ENCODE results near the gene RAPGEF5.

The RAPGEF5 gene

DNA sequence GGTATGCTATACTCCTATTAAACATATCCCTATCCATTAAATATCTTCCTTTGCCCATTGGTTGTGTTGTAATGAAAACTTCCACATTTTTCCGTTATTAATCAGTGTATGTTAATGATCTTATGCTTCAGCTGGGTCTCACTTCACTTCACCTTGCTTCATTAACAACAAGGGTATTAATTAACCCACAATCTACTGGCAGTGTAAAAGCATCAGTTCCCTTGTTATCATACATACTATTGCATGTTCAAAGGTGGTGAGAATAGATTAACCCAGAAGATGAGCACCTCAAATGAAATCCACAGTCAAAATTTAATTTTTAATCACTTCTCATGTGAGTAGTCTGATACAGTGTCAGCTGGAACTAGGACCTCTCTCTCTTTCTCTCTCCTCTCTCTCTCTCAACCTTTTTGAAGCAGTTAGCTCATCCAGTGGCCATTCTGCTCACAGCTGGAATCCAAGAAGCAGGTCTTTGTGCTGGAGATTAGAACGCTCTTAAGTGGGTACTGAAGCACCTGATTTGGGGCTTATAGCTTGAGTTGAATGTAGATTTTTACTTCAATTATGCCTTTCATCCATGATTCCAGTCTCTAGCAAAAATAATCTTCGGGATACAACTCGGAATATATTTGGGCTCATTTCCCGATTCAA lies 172.3 kb downstream of the RAPGEF5 start:
- no peak for DNase-seq

- DNase-seq: no peak
Measured at GRCh38 chr7:22183522-22184280, 173.3 kb downstream of the RAPGEF5 start.

DNA sequence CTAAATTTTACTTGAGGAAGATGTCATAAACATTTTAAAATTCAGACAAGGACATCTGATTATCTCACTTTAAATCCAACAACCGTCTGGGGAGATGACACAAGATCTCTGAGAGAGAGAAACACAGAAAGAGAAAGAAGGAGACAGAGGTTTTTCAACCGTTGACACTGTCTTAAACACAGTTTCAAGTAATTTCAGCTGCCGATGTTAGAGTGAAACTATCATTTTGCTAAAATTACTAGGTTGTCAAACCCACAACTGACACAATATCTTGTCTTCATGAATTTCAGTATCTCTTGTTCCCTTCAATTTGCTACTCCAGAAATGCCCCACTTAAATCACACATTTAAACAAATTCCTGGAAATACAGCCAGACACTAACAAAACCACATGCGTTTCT lies 174.8 kb downstream of the RAPGEF5 start:
- no peak for DNase-seq

DNA sequence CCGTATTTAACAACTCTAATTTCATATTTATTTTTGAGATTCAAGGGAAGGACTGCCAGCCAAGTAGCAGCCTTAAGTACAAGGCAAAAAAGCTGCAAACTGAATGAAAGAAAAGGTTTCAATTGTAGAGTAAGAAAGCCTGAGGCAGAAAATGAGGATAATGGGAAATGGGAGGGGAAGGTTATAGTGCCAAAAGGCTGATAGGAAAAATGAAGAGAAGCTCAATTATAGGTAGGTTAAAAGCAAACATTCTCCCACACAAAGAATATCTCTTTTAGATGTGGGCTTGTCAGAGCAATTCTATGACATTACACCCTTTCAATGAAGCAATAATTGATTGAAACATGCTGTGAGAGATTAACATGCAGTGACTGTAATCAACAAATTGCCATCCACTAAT lies 175.3 kb downstream of the RAPGEF5 start:
- DNase-seq: no peak

- DNase-seq: no peak
Measured at GRCh38 chr7:22179442-22179879, 177.5 kb downstream of the RAPGEF5 start.

GRCh38 chr7:22178735-22179134 lies 178.2 kb downstream of the RAPGEF5 start:
- DNase-seq: no peak

GRCh38 chr7:22176791-22177412 lies 180.1 kb downstream of the RAPGEF5 start:
- DNase-seq: no peak

DNA sequence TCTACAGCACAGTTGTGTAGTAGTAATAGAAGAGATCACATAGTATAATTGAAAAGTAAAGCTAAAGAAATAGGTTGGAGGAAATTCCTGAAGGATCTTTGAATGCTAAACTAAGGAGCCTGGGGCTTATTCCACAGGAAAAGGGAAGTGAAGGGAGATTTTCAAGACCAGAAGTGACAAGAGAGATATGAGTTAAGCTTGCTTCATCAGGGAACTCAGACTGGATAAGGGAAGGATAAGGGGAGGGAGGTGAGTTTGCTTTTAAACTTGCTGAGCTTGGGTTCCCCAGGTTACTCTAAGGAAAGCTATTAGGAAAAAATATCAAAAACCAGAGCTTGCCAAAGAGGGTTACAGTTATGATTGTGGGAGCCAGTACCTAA lies 182.4 kb downstream of the RAPGEF5 start:
- DNase-seq: no peak

DNA sequence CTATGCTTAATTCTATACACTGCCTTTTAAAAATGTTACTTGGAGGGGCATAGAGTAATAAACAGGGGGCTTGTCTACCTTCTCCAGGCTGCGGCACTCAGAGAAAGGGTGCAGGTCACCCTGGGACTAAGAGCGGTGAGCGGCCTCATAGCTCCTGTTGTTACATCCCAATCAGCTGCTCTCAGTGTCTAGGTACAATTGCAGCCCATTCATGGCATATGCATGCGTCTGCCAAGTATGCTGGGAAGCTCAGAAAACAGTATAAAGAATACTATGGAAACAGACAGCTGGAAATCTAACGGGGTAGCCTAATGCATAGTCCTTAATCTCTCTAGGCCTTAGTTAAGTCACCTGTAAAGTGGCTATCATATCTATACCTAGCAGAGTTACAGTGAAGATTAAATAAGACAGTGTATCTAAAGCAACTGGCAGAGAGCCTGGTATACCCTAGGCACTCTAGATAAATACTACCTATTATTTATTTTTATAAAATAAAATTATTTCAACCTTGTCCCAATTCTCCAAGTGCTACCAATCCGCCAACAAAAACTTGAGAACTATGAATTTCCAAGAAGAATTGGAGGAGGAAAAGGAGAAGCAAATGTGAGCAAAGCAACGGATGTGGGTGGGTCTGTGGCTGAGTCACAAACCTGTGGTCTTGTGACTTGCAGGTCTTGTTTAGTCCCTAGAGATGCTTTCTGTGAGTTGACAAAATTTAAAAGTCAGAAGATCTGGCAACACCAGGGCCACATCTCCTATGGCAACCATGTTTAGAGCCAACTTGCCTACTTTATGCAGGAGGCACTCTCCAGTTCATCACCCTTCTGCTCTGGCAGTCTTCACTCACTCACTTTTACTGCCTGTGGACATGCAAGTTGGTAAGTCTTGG lies 183.0 kb downstream of the RAPGEF5 start:
- DNase-seq: no peak

GRCh38 chr7:22168129-22168634 lies 188.8 kb downstream of the RAPGEF5 start:
- no peak for DNase-seq

- no peak for DNase-seq
Measured at GRCh38 chr7:22167482-22167881, 189.5 kb downstream of the RAPGEF5 start.

DNA sequence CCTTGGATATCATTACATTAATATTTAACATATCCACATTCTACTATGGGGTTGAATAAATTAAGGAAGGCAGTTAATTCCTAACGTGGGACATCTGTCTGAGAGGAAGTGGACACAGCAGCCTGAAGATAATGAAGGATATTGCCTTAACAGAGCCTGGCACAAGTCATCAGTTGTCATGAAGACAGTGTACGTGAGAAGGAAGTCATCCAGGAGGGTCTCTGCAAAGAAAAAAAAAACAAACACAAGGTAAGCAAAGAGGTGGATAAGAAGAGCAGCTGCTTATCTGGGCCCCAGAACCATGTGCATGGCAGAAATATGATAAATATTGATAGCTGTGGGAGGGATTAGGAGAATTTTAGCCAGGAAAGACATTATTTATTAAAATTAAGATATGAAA lies 190.0 kb downstream of the RAPGEF5 start:
- no peak for DNase-seq

DNA sequence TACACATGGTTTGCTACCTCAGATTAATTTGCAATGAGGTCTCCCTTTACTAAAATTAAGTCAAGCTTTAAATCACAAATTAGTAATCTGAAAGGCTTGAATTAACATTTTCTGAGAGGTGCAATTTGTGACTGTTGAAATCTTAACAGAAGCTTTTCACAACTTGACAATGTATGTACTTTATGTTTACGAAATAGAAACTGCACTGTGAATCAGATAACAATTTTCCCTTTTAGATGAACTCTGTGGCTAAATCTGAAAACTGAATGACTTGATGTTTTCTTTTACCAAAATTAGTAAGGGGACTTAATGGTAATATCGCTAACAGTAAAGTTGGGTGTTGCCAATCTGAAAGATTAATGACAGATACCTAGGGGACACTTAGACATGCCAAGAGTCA lies 197.6 kb downstream of the RAPGEF5 start:
- DNase-seq: no peak

GRCh38 chr7:22157552-22157951 lies 199.4 kb downstream of the RAPGEF5 start:
- DNase-seq: no peak

DNA sequence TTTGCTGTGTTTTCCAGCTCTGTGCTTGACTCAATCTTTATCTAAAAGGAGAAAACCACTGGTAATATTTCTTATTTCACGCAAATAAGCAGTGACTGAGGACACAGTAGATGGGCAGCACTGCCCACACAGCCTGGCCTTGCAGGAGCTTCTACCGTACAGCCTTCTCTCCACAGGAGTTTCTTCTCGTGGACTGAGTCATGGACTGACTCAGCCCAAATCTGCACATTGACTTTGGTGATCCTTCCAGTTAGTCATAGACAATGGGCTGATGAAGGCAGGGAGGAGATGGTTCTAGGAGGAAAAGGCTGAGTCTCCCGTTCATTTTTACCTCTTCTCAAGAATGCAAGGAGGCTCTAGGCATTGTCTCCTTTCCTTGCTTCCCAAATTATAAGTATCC lies 200.7 kb downstream of the RAPGEF5 start:
- no peak for DNase-seq

DNA sequence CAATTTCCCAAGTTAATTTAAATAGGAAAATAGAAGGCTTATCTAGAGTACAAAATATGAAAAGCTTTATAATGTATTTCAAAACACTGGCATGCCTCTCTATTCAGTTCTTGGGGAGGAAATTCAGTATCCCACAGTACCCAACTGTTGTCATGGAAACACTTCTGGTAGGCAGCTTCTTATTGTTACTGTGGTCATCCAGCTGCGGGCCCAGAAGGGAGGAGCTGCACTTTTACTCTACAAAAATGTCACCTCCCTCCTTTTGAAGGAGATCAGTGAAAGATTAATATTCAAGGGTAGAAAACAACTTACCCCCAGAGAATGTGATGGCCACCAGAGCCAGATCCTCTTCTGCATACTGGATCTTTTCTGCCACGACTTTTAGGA lies 202.8 kb downstream of the RAPGEF5 start:
- no peak for DNase-seq

GRCh38 chr7:22153432-22154142 lies 203.4 kb downstream of the RAPGEF5 start:
- DNase-seq: no peak

DNA sequence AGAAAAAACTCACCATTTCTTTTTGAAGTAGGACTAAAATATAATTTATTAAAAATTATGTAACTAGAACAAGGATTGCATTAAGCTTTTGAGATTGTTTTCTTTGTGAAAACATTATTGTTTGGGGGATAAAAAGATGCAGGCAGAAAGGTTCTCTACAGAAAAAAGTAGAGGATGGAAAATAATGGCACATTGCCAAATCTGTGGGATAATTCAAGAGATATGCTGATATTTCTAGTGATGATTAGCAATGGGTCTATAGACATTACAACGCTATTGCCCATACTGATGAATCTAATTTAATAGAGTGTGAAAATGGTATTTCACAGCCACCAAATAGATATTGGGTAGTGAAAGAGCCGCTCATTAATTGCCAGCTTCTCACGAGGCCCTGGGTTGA lies 204.3 kb downstream of the RAPGEF5 start:
- DNase-seq: no peak

DNA sequence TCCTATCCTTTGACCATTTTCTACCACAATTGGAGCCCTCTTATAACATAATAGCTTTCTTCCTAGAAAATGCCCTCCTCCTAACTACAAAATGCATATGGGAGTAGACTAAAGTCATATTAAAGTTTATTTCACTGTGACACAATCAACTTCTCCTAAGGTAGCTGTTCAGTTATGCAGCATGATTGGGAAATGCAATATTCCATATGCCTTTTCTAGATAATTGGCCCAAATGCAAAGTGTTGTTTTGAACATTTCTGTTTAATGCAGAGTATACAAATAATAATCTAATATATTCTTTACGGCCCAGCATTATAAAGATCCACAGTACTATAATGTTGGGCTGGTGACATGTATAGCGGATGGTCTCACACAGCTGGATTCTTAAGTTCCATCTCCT lies 205.1 kb downstream of the RAPGEF5 start:
- DNase-seq: no peak

DNA sequence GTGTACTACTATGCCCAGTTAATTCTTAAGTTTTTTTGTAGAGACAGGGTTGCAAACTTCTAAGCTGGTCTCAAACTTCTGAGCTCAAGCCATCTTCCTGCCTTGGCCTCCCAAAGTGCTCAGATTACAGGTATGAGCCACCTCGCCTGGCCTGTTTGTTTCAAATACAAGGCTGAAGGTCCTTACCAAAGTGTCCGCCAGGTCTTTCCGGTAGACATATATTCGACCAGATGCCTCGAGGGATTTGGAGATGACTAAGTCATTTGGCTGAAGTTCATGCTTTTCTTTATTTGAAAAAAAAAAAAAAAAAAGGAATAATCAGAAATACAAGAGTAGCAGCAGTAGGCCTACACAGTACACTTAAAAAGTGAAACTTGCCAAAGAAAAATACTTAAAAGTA lies 206.7 kb downstream of the RAPGEF5 start:
- DNase-seq: no peak

DNA sequence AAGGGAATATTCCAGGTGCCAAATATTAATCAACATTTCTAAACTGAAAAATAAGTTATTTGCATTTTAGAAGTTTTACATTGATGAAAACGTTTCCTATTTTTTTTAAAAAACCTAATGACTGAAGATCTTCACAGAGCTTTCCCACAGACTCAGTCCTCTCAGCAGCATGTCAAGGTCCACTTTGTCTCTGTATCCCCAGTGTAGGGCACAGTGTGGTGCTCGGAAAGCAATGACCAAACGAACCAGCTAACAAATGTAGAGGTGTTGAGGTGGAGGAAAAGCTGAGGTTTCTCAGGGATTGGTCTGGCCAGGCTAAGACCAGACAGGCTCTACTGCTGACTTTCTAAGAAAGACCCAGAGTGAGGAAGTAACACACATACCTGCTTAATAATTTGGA lies 209.1 kb downstream of the RAPGEF5 start:
- no peak for DNase-seq

DNA sequence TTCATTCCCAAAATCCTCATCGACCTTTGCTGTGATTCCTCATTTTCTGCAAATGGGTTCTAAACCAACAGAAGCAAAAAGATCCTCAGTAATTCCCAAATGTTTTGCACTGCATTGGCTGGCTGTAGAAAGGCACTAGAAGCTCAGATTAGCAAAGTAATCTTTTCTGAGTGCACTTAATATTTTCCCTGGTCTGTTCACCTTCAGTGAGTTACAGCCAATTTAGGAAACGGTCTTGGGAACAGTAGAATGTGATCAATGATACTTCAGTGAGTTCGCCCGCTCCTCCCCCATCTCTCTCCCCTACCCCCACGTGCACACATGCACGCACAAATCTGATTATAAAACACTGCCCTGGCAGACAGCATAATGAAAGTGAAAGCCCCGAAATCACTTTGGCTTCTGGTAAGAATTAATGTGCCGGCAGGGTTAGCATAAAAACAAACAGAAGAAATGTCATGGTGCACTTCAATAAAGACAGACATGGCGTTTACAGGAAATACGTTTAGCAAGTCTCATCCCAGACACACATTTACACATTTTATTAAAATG lies 209.9 kb downstream of the RAPGEF5 start:
- no peak for DNase-seq
